ENCODE measurements around the gene NMNAT2.

- TF ChIP-seq CTCF (IDR thresholded peaks at IDR 0.05): no peak
- TF ChIP-seq EZH2 (IDR thresholded peaks at IDR 0.05): no peak
- TF ChIP-seq EZH2phosphoT487 (IDR thresholded peaks at IDR 0.05): no peak
Measured at GRCh38 chr1:183270541-183271141, 147.5 kb downstream of the NMNAT2 start.
